HEK293 (cell line): ENCODE data around the gene FYB1.
A peak's percentile ranks its signal among the peaks of the same experiment; 100 is the strongest.

ENCODE experiments used
- CTCF ChIA-PET: fragments of 350-600 bp; formaldehyde crosslinking; extraction: SDS; loops from one replicate; lab custom pipeline; 2021; ENCODE audit warnings: antibody characterized with exemption; lab: Yijun Ruan, JAX
- POLR2A ChIA-PET: fragments of 300-600 bp; formaldehyde crosslinking; extraction: SDS; loops from one replicate; lab custom pipeline; 2020; ENCODE audit warnings: antibody characterized with exemption, inconsistent platforms; lab: Yijun Ruan, JAX
- H3K27ac ChIP-seq: fragments of 200-500 bp; sonication (Bioruptor generic); 2 replicates; pipeline ENCODE4 v1.5.1; 2014; ENCODE audit warnings: low read depth, low read length, control low read depth, inconsistent platforms; ENCODE audit errors: extremely low read depth
- H3K36me3 ChIP-seq, 2 experiments: fragments of 200-500 bp in 1 of 2; sonication (Bioruptor generic) in 1 of 2; 1 replicate in 1 of 2; 2 replicates in 1 of 2; pipeline ENCODE4 v1.5.1; 2014 to 2017; ENCODE audit warnings: inconsistent platforms in 2 of 2, low read length in 2 of 2; ENCODE audit not compliant: control insufficient read depth in 2 of 2, insufficient read depth in 1 of 2
- H3K4me1 ChIP-seq: fragments of 200-500 bp; sonication (Bioruptor generic); 2 replicates; pipeline ENCODE4 v1.5.1; 2014; ENCODE audit warnings: mild to moderate bottlenecking, low read length, inconsistent platforms; ENCODE audit not compliant: control insufficient read depth, insufficient read depth
- H3K4me3 ChIP-seq: 2 replicates; pipeline ENCODE4 v1.5.1; 2011; ENCODE audit warnings: low read depth, mild to moderate bottlenecking, control low read depth, low read length, moderate library complexity
- H3K9me3 ChIP-seq: fragments of 200-500 bp; sonication (Bioruptor generic); 2 replicates; pipeline ENCODE4 v1.5.1; 2014; ENCODE audit warnings: low read depth, low read length, inconsistent platforms; ENCODE audit not compliant: control insufficient read depth, insufficient read depth
- EGR2 ChIP-seq: fragments of 450-650 bp; formaldehyde crosslinking; IDR thresholded peaks from 2 replicates; pipeline ENCODE4 v1.5.1; 2016; ENCODE audit warnings: low read depth, missing biosample characterization, missing genetic modification characterization
- GLIS1 ChIP-seq: fragments of 450-650 bp; formaldehyde crosslinking; IDR thresholded peaks from 2 replicates; pipeline ENCODE4 v1.5.1; 2016; ENCODE audit warnings: missing biosample characterization, missing genetic modification characterization
- SP7 ChIP-seq: fragments of 450-650 bp; formaldehyde crosslinking; IDR thresholded peaks from 2 replicates; pipeline ENCODE4 v1.5.1; 2016; ENCODE audit warnings: missing biosample characterization, missing genetic modification characterization
- YY1 ChIP-seq: fragments of 450-650 bp; formaldehyde crosslinking; IDR thresholded peaks from 2 replicates; pipeline ENCODE4 v1.5.1; 2018; ENCODE audit warnings: missing biosample characterization, missing genetic modification characterization
- ZNF112 ChIP-seq: fragments of 450-650 bp; formaldehyde crosslinking; IDR thresholded peaks from 2 replicates; pipeline ENCODE4 v1.5.0; 2017; ENCODE audit warnings: missing biosample characterization, missing genetic modification characterization
- ZNF138 ChIP-seq: fragments of 450-650 bp; formaldehyde crosslinking; IDR thresholded peaks from 2 replicates; pipeline ENCODE4 v1.5.1; 2016; ENCODE audit warnings: missing biosample characterization, missing genetic modification characterization, borderline replicate concordance
- ZNF202 ChIP-seq: fragments of 450-650 bp; formaldehyde crosslinking; IDR thresholded peaks from 2 replicates; pipeline ENCODE4 v1.5.1; 2016; ENCODE audit warnings: missing biosample characterization, missing genetic modification characterization, borderline replicate concordance
- ZNF211 ChIP-seq: fragments of 450-650 bp; formaldehyde crosslinking; IDR thresholded peaks from 2 replicates; pipeline ENCODE4 v1.5.1; 2016; ENCODE audit warnings: low read depth, missing biosample characterization, missing genetic modification characterization
- ZNF221 ChIP-seq: fragments of 450-650 bp; formaldehyde crosslinking; IDR thresholded peaks from 2 replicates; pipeline ENCODE4 v1.5.1; 2017; ENCODE audit warnings: missing biosample characterization, missing genetic modification characterization, borderline replicate concordance
- ZNF394 ChIP-seq: fragments of 450-650 bp; formaldehyde crosslinking; IDR thresholded peaks from 2 replicates; pipeline ENCODE4 v1.5.1; 2016; ENCODE audit warnings: missing biosample characterization, missing genetic modification characterization, mild to moderate bottlenecking, moderate library complexity, borderline replicate concordance
- ZNF549 ChIP-seq: fragments of 450-650 bp; IDR thresholded peaks from 2 replicates; pipeline ENCODE4 v1.5.1; 2018; ENCODE audit warnings: missing biosample characterization, missing genetic modification characterization, mild to moderate bottlenecking, inconsistent platforms, moderate library complexity
- ZNF561 ChIP-seq: fragments of 450-650 bp; IDR thresholded peaks from 2 replicates; pipeline ENCODE4 v1.5.1; 2018; ENCODE audit warnings: missing biosample characterization, missing genetic modification characterization, borderline replicate concordance
- ZNF600 ChIP-seq: fragments of 450-650 bp; formaldehyde crosslinking; IDR thresholded peaks from 2 replicates; pipeline ENCODE4 v1.5.1; 2016; ENCODE audit warnings: missing biosample characterization, missing genetic modification characterization
- ZNF654 ChIP-seq: fragments of 450-650 bp; formaldehyde crosslinking; IDR thresholded peaks from 2 replicates; pipeline ENCODE4 v1.5.1; 2016; ENCODE audit warnings: low read depth, missing biosample characterization, missing genetic modification characterization
- ZXDB ChIP-seq: fragments of 450-650 bp; formaldehyde crosslinking; IDR thresholded peaks from 2 replicates; pipeline ENCODE4 v1.5.1; 2016; ENCODE audit warnings: missing biosample characterization, missing genetic modification characterization
- TF ChIP-seq, protein P1 (sequence below): fragments of 450-650 bp; formaldehyde crosslinking; IDR thresholded peaks from 2 replicates; pipeline ENCODE4 v1.5.1; 2016; ENCODE audit warnings: missing biosample characterization, missing genetic modification characterization
- TF ChIP-seq, protein P2 (sequence below): fragments of 450-650 bp; formaldehyde crosslinking; IDR thresholded peaks from 2 replicates; pipeline ENCODE4 v1.5.1; 2016; ENCODE audit warnings: missing biosample characterization, missing genetic modification characterization

FYB1 gene

DNA sequence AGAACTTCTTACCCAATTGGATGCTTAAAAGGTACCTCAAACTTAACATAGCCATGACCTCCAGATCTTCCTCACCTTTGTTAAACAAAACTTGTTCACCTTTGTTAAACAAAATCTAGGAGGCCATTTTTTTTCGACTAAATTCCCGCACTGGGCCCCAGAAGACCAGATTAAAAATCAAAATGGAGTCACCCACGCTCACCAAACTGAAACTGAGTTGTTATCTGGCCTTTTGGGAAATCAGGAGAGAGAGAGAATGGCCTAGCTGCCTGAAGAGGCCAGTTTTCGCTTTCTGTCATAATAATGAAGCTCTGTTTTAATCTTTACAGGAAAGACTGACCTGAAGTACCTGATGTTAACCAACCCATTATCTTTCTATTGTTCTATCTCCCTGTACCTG lies 69.4 kb downstream of the FYB1 start (continued):
- TF ChIP-seq, protein P1, sequence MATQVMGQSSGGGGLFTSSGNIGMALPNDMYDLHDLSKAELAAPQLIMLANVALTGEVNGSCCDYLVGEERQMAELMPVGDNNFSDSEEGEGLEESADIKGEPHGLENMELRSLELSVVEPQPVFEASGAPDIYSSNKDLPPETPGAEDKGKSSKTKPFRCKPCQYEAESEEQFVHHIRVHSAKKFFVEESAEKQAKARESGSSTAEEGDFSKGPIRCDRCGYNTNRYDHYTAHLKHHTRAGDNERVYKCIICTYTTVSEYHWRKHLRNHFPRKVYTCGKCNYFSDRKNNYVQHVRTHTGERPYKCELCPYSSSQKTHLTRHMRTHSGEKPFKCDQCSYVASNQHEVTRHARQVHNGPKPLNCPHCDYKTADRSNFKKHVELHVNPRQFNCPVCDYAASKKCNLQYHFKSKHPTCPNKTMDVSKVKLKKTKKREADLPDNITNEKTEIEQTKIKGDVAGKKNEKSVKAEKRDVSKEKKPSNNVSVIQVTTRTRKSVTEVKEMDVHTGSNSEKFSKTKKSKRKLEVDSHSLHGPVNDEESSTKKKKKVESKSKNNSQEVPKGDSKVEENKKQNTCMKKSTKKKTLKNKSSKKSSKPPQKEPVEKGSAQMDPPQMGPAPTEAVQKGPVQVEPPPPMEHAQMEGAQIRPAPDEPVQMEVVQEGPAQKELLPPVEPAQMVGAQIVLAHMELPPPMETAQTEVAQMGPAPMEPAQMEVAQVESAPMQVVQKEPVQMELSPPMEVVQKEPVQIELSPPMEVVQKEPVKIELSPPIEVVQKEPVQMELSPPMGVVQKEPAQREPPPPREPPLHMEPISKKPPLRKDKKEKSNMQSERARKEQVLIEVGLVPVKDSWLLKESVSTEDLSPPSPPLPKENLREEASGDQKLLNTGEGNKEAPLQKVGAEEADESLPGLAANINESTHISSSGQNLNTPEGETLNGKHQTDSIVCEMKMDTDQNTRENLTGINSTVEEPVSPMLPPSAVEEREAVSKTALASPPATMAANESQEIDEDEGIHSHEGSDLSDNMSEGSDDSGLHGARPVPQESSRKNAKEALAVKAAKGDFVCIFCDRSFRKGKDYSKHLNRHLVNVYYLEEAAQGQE (tag by site-specific recombination): no peak

GRCh38 chr5:39148983-39149534 lies 70.3 kb downstream of the FYB1 start:
- no peak overlapping the region for H3K27ac ChIP-seq
- H3K9me3 ChIP-seq: no peaks in the 10 kb centered on the region
- ChIA-PET CTCF (interaction anchor here (0.8 to 1.6 kb wide), 3 partner anchors 14 to 412 kb away, joined by 3 to 7 read pairs (median 4); no protein-coding TSS in a partner anchor), POLR2A (no interaction called here)
- no peaks in the 10 kb centered on the region for H3K36me3 ChIP-seq
- H3K4me1 ChIP-seq: no peaks in the 10 kb centered on the region
- peak; percentile 38; the same call in 1 of the 2 replicates for TF ChIP-seq ZNF654 (tag by site-specific recombination)
- TF ChIP-seq ZNF394 (tag by site-specific recombination): no peak
- no peak for TF ChIP-seq ZNF561
- no peak for TF ChIP-seq ZXDB
- TF ChIP-seq, protein P2, sequence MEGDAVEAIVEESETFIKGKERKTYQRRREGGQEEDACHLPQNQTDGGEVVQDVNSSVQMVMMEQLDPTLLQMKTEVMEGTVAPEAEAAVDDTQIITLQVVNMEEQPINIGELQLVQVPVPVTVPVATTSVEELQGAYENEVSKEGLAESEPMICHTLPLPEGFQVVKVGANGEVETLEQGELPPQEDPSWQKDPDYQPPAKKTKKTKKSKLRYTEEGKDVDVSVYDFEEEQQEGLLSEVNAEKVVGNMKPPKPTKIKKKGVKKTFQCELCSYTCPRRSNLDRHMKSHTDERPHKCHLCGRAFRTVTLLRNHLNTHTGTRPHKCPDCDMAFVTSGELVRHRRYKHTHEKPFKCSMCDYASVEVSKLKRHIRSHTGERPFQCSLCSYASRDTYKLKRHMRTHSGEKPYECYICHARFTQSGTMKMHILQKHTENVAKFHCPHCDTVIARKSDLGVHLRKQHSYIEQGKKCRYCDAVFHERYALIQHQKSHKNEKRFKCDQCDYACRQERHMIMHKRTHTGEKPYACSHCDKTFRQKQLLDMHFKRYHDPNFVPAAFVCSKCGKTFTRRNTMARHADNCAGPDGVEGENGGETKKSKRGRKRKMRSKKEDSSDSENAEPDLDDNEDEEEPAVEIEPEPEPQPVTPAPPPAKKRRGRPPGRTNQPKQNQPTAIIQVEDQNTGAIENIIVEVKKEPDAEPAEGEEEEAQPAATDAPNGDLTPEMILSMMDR (tag by site-specific recombination): 0 out of 2 replicates have a peak, but pooled peaks have one; percentile 15
- TF ChIP-seq, all 188 proteins: peak for 2
- no peak overlapping the region for H3K4me3 ChIP-seq

DNA sequence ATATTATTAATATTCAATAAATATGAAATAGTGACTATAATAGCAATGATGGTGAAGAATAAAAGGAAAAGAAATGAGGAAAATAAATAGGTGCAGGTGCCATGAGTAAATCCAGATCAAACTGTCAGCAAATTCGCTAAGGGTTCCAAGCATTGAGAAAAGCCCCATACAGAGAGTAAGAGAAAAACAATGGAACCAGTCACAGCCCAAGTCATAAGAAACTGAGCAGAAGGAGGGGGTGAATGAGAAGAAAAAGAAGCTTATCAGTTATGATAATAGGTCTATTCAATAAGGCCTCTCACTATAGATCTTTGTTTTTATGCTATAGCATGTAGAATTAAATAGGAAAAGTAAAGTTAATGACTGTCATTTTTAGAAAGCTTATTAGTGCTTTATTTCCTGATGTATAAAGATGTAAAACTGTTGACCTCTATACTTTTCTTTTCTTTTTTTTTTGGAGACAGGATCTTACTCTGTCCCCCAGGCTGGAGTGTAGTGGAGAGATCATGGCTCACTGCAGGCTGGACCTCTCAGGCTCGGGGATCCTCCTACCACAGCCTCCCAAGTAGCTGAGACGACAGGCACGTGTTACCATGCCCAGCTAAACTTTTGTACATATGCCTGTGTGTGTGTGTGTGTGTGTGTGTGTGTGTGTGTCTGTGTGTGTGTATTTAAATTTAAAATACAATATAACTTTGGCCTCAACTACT lies 72.4 kb downstream of the FYB1 start:
- no peaks in the 10 kb centered on the region for H3K4me1 ChIP-seq
- ChIA-PET POLR2A (no interaction called here), CTCF (interaction anchor here (0.6 to 1.2 kb wide), 9 partner anchors 66 to 424 kb away, joined by 3 to 7 read pairs (median 3); no protein-coding TSS in a partner anchor)
- H3K9me3 ChIP-seq: no peaks in the 10 kb centered on the region
- H3K27ac ChIP-seq: no peak overlapping the region
- no peaks in the 10 kb centered on the region for H3K36me3 ChIP-seq
- TF ChIP-seq ZNF211: no peak
- TF ChIP-seq GLIS1 (tag by site-specific recombination): no peak
- no peak for TF ChIP-seq ZNF202 (tag by site-specific recombination)
- no peak for TF ChIP-seq SP7 (tag by site-specific recombination)
- no peak for TF ChIP-seq YY1 (tag by site-specific recombination)
- no peak for TF ChIP-seq ZNF112
- TF ChIP-seq ZNF600 (tag by site-specific recombination): no peak
- no peak for TF ChIP-seq ZNF549 (tag by site-specific recombination)
- no peak for TF ChIP-seq ZNF138
- no peak for TF ChIP-seq ZNF221
- TF ChIP-seq EGR2: no peak
- no peak overlapping the region for H3K4me3 ChIP-seq
